Measurements from ENCODE around the gene CGAS.
"Not testable (repeated sequence)": the region's sequence is repeated elsewhere in the genome, so short reads cannot be mapped to it uniquely, and the experiment has no call there.

The CGAS gene

GRCh38 chr6:73409395-73409794, 42.7 kb downstream of the CGAS start:
- H3K4me3 ChIP-seq (replicated peaks; ENCODE audit: low read depth, low read length), result no peak overlapping the region
- DNase-seq (ENCODE audit: extremely low read depth, low read depth), result no peak
- TF ChIP-seq, protein P1, sequence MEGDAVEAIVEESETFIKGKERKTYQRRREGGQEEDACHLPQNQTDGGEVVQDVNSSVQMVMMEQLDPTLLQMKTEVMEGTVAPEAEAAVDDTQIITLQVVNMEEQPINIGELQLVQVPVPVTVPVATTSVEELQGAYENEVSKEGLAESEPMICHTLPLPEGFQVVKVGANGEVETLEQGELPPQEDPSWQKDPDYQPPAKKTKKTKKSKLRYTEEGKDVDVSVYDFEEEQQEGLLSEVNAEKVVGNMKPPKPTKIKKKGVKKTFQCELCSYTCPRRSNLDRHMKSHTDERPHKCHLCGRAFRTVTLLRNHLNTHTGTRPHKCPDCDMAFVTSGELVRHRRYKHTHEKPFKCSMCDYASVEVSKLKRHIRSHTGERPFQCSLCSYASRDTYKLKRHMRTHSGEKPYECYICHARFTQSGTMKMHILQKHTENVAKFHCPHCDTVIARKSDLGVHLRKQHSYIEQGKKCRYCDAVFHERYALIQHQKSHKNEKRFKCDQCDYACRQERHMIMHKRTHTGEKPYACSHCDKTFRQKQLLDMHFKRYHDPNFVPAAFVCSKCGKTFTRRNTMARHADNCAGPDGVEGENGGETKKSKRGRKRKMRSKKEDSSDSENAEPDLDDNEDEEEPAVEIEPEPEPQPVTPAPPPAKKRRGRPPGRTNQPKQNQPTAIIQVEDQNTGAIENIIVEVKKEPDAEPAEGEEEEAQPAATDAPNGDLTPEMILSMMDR (IDR thresholded peaks at IDR 0.05; ENCODE audit: low read depth, low read length, missing control alignments), result no peak

GRCh38 chr6:73400656-73401055, 51.4 kb downstream of the CGAS start:
- TF ChIP-seq, protein P1 (IDR thresholded peaks at IDR 0.05; ENCODE audit: low read depth, low read length, missing control alignments), result no peak
- no peak for DNase-seq (ENCODE audit: extremely low read depth, low read depth)

GRCh38 chr6:73395875-73396274, 56.2 kb downstream of the CGAS start:
- no peak for DNase-seq (ENCODE audit: extremely low read depth, low read depth)

More at GRCh38 chr6:73400656-73401055, 51.4 kb downstream of the CGAS start:
- no peak overlapping the region for H3K4me3 ChIP-seq (replicated peaks; ENCODE audit: low read depth, low read length)

DNA sequence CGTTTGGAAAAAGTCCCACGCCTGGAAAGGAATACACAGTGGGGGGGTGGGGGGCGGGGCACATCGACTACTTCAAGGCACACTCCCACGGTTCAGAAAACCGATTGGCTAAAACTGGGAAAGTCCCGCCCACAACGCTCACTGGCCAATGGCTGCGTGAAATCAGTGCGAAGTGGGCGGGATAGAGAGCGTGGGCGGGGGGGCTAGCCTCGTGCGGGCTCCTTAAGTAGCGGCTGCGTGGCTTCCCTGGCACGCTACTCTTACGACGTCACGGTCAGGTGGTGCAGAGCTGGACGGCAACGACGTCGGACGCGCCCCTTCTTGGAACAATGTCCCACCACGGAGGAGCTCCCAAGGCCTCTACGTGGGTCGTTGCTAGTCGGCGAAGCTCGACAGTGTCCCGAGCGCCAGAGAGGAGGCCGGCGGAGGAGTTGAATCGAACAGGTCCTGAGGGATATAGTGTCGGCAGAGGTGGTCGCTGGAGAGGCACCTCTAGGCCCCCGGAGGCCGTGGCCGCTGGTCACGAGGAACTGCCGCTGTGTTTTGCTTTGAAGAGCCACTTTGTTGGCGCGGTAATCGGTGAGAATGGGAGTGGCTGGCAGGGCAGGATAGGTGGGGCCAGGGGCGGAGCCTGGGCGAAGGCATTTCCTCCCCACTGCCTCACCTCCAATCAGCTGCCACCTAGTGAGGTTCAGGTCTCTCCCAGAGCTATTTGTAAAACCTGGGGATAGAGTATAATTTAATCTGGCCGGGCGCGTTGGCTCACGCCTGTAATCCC, 57.3 kb downstream of the CGAS start, which contains the start of gene DDX43:
DDX43 (plus strand) TSS at position 252 of the 778 bp plus-strand sequence; CDS start at position 330, 78 bp downstream.
- DNase-seq (ENCODE audit: extremely low read depth, low read depth), result no peak
- TF ChIP-seq, protein P1 (IDR thresholded peaks at IDR 0.05; ENCODE audit: low read depth, low read length, missing control alignments), result no peak

More at GRCh38 chr6:73395875-73396274, 56.2 kb downstream of the CGAS start:
- TF ChIP-seq, protein P1 (IDR thresholded peaks at IDR 0.05; ENCODE audit: low read depth, low read length, missing control alignments), result no peak
- no peak overlapping the region for H3K4me3 ChIP-seq (replicated peaks; ENCODE audit: low read depth, low read length)

GRCh38 chr6:73393278-73393677, 58.8 kb downstream of the CGAS start:
- H3K4me3 ChIP-seq (replicated peaks; ENCODE audit: low read depth, low read length), result no peak overlapping the region
- DNase-seq (ENCODE audit: extremely low read depth, low read depth), result no peak
- TF ChIP-seq, protein P1 (IDR thresholded peaks at IDR 0.05; ENCODE audit: low read depth, low read length, missing control alignments), result no peak

More for the DNA sequence above, 57.3 kb downstream of the CGAS start, which contains the start of gene DDX43:
- H3K4me3 ChIP-seq (replicated peaks; ENCODE audit: low read depth, low read length), result no peak within 1 kb of the TSS

GRCh38 chr6:73392188-73392587, 59.9 kb downstream of the CGAS start:
- DNase-seq (ENCODE audit: extremely low read depth, low read depth); H3K4me3 ChIP-seq (replicated peaks; ENCODE audit: low read depth, low read length): not testable (repeated sequence)

- TF ChIP-seq, protein P1 (IDR thresholded peaks at IDR 0.05; ENCODE audit: low read depth, low read length, missing control alignments), result no peak
- DNase-seq (ENCODE audit: extremely low read depth, low read depth), result no peak
- H3K4me3 ChIP-seq (replicated peaks; ENCODE audit: low read depth, low read length), result no peak overlapping the region
Observed at GRCh38 chr6:73391675-73392074, 60.4 kb downstream of the CGAS start.
